Epidermal melanocyte (primary cell): ENCODE measurements around the gene ORC3.
"Not testable (repeated sequence)": the region's sequence is repeated elsewhere in the genome, so short reads cannot be mapped to it uniquely, and the experiment has no call there.

Source experiments
- DNase-seq: peaks from one replicate; pipeline ENCODE4 v3.0.0; 2011; ENCODE audit warnings: low spot score; ENCODE audit not compliant: insufficient read length

Gene ORC3

GRCh38 chr6:87658516-87658915 lies 68.6 kb downstream of the ORC3 start:
- no peak for DNase-seq

DNA sequence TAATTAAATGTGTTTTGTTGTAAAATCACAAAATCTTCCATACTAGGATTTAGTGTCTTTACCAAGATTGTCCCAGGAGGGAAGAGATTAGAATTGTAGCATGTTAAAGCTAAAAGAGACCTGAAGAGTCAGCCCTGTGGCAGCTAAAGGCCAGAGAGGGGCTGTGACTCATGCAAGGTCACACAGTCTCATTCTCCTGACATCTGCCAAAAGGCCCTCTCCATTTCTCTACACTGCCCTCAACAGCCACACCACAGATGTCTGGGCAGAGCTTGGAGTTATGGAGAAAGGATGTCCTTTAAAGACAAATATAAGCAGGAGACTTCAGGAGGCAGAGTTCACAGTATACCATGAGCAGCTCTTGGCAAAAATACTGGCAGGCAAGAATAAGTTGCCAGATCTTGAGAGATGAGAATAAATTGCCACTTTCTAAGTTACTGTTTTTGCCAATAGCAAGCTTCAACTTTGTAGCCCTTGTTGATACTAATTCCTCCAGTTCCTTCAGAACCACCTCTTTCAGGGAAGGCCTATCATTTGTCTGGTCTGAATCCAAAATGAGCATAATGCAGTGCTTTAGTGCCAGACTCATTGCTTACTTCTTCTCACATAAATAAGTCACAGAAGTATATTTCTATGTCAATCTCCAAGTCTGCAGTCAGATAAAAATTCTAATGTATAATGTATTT lies 70.4 kb downstream of the ORC3 start:
- no peak for DNase-seq

DNA sequence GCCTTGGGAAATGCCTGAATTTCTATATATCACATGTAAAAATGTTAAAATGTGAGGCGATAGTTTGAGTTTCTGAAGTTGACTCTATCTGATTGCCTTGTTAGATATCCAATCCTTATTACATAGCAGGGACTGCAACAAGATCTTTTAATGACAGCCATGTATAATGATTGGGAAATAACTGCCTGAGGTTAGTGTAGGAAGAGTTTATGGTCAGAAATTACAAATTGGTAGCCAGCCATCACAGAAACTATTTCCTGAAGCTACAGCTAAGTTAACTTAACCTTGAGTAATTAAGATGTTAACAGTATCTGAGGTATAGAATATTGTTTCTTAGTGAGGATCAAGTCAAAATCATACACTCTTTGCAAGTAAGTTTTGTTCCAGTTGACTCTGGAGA lies 71.1 kb downstream of the ORC3 start:
- DNase-seq: no peak

DNA sequence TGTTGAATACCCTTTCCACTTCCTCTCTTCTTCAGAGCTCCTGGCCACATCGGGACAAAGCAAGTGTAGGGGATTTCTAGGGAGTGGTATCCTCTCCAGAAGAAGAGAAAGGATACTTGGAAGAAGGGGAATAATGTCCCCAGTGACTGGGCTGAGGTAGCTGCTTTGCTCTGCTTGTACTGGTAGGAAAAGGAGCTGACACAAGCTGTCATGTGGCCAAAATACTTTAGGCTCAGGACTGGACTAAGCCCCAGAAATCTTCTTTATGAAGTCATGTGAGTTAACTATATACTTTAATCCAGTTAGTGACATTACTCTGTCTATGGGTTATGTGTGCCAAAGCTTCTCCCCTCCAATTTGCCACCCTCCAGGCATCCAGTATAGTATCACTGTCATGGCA lies 71.6 kb downstream of the ORC3 start:
- no peak for DNase-seq

- no peak for DNase-seq
Observed at GRCh38 chr6:87663434-87663833, 73.5 kb downstream of the ORC3 start.

DNA sequence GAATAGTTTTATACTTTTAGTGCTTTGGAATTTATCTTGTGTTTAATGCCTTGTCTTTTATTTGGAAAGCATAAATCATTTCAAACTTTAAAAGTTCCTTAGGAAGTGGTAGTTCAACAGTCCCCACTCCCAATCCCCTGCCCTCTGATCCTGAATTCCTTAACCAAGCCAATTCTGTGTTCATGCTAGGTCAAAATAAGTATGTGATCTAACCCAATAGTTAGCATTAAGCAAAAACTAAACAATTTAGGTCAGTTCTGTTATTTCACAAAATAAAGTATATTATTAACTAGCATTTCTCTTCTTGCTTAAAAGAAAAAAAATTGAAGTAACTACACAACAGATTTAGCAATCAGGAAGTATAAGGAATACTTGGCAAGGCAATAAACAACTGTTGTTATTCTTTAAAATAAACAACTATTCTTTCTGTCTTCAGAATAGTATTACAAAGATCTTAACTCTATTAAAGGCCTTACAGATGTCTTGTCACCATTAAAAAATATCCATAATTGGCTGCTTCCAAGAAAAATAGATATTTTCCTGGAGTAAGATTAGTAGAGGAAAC lies 75.1 kb downstream of the ORC3 start:
- no peak for DNase-seq

DNA sequence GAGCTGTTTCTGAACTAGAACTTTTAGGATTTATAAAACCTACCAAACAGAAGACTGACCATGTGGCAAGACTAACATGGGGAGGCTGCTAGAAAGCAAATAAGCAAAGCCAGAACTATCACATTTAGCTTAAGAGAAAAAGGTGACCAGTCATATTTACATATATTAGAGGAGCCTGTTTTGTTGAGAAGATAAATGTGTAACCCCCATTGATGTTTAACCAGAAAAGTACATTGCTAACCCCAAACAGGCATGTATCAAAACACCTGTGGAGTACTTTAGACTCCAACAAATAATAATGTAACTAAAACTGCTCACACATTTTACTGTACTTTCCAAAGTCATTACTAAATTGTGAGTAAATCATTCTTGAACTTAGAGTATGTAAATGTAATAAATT lies 77.1 kb downstream of the ORC3 start:
- DNase-seq: no peak

GRCh38 chr6:87668013-87668412 lies 78.1 kb downstream of the ORC3 start:
- DNase-seq: no peak

- no peak for DNase-seq
Observed at GRCh38 chr6:87669051-87669450, 79.1 kb downstream of the ORC3 start.

DNA sequence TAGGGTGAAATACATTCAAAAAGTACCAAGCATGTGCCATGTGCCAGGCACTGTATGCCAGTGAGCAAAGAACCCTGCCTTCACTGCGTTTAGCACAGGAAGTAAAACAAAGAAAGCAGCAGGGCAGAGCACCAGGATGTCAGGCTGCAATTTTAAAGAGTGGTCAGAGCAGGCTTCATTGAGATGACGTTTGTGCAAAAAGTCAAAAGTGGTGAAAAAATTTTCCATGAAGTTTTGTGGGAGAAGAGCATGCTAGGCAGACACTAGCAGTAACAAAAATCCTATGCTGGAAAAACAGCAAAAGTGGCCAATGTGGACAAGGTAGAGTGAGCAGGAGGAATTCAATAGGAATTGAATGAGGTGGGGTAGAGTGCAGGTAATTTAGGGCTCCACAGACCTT lies 80.8 kb downstream of the ORC3 start:
- DNase-seq: no peak

GRCh38 chr6:87671555-87672029 lies 81.7 kb downstream of the ORC3 start:
- no peak for DNase-seq

GRCh38 chr6:87672641-87673040 lies 82.7 kb downstream of the ORC3 start:
- DNase-seq: no peak

DNA sequence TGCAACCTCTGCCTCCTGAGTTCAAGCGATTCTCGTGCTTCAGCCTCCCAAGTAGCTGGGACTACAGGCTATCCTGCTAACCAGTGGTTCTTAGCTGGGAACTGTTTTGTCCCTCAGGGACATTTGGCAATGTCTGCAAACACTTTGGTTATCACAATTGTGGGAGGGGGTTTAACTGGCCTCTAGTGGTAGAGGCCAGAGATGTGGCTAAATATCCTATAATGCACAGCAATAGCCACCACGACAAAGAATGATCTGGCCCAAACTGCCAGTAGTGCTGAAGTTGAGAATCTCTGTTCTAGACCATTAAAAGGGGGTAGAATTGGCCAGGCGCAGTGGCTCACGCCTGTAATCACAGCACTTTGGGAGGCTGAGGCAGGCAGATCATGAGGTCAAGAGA lies 83.3 kb downstream of the ORC3 start:
- DNase-seq: no peak

GRCh38 chr6:87674290-87674689 lies 84.4 kb downstream of the ORC3 start:
- no peak for DNase-seq

DNA sequence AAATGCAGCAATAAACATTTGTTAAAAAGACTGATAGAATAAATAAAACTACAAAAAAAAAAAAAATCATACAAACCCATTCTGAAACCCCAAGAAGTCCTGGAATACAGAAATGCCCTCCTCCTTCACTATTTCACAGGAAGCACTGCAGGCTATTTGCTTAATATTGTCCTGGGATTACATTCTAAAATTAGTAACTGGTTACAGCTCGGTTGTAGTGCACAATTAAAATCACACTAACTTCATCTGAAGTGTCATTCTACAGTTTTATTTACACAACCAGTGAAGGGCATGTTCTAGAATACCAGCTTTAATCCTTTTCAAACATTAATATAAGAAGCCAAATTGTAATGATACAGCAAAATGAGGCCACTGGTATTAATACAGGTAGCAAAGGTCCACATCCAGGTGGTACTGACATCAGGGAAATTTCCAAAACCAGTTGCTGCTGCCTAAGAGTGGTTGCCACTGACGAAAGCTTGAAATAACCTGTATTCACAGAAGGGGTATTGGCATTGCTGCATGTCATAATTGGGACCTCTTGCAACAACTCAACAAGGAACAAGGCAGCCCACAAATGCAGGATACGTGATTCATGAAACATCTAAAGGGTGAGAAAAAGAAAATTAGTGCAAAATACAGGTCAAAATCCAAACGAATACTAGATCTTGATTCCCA lies 85.2 kb downstream of the ORC3 start:
- no peak for DNase-seq

GRCh38 chr6:87682310-87682709 lies 92.4 kb downstream of the ORC3 start:
- DNase-seq: no peak

DNA sequence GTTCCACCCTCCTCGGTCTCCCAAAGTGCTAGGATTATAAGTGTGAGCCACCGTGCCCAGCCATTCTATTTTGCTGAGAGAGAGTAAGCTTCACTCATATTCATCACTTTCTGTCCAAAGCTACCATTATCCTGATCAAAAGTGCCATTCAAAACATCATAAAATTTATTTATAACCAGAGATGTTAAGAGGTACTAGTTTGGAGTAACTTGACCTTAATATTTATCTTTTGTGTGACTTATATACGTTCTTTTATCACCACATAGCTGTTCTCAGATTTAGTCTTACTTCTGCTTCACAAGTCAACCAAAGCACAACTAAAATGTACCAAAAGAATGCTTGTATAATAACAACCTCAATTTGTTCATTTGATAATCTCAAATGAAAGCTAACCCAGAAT lies 94.0 kb downstream of the ORC3 start:
- no peak for DNase-seq

DNA sequence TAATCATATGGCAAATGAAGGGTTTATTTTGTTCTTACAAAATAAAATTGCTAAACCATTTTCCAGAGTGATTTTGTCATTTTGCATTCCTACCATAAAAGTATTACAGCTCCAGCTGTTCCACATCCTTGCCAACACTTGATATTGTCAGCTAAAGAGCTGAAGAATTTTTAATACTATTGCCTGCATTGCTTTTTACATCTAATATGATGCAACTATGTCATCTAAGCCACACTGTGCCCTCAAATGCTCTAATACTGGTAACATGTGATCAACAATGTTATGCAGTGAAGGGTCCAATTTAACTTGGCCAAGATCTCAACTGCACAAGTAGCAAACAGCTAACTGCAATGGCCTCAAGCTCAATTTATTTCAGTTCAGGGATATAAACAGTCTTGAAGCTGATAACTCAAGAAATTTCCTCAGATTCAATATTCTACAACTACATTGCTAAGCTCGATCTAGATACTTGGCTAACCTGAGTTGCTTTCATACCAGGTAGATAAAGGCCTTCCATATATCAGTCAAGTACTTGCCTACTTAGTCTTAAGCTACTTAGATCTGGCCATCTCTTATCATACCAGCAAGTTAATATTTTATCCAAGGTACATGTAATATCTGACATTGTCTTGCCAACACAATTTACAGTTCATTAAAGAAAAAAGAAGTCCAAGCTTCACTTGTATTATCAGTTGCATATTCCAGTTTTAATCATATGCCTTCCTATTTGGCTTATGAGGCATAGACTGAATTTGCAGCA lies 95.1 kb downstream of the ORC3 start:
- no peak for DNase-seq

- DNase-seq: not testable (repeated sequence)
Observed at GRCh38 chr6:87686636-87687205, 96.8 kb downstream of the ORC3 start.

DNA sequence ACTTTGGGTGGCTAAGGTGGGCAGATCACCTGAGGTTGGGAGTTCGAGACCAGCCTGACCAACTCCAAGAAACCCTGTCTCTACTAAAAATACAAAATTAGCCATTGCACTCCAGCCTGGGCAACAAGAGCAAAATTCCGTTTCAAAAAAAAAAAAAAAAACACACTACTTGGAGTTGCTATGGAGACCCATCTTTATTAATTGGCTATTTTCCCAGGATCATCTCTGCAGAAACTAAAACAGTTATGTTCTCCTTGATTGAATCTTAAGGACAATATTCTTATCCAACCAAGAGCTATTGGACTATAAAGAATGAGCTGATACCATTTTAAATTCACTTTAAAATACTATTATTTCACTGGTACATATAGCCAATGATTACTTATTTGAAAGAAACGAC lies 97.4 kb downstream of the ORC3 start:
- no peak for DNase-seq

DNA sequence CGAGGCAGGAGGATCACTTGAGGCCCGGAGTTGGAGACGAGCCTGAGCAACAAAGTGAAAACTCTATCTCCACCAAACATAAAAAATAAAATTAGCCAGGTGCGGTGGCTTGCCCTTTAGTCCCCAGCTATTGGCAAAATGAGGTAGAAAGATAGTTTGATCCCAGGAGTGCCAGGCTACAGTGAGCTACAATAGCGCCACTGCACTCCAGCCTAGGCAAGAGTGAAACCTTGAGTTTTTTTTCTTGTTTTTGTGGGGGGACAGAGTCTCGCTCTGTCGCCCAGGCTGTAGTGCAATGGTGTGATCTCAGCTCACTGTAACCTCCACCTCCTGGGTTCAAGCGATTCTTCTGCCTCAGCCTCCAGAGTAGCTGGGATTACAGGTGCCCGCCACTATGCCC lies 98.0 kb downstream of the ORC3 start:
- DNase-seq: not testable (repeated sequence)

GRCh38 chr6:87690441-87690840 lies 100.5 kb downstream of the ORC3 start:
- no peak for DNase-seq
